HG02938 (cell line): ENCODE results near the gene CXCL11.
"Not testable (repeated sequence)": the region's sequence is repeated elsewhere in the genome, so short reads cannot be mapped to it uniquely, and the experiment has no call there.

Source experiments
- ATAC-seq: cut with Tn5 transposase; IDR thresholded peaks from one replicate; pipeline ENCODE4 v1.9.1; 2021; ENCODE audit warnings: mild to moderate bottlenecking, moderate library complexity; ENCODE audit not compliant: unreplicated experiment

The CXCL11 gene

DNA sequence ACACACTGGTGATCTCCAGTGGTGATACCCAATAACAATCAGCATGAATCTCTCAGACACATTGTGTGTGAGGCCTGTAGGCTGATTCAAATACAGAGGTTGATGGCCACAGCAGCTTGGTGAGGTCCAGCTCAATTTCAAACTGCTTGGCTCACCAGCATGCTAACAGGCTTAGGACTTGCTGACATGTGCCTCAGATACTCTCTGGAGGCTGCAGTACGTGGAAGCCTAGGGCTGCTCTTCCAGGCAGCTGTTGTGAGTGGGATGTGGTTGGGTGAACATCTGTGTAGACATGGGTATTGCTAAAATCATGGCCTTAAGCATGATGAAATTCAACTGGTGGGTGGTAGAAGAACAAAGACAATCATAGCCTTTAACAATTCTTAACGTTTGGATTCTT is 32.8 kb downstream of the CXCL11 start:
- no peak for ATAC-seq

DNA sequence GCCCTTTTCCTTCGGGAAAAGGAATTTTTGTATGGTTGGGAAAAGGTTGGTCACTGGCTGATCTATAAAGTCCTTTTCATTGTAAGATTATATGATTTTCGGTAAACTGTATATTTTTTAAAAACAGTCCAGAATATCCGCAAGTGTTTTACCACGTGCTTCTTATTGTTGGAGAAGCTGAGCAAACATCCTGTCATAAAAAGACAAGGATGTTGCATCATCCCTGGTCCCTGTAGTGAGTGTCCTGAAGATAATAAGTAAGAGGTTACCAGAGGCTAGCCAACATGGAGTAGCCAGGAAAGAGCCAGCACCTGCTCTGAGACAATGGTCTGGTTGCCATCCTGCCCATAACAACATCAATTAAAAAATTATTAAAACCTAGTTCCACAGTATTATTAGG is 33.7 kb downstream of the CXCL11 start:
- no peak for ATAC-seq

GRCh38 chr4:76001700-76002099 is 34.2 kb downstream of the CXCL11 start:
- ATAC-seq = no peak

DNA sequence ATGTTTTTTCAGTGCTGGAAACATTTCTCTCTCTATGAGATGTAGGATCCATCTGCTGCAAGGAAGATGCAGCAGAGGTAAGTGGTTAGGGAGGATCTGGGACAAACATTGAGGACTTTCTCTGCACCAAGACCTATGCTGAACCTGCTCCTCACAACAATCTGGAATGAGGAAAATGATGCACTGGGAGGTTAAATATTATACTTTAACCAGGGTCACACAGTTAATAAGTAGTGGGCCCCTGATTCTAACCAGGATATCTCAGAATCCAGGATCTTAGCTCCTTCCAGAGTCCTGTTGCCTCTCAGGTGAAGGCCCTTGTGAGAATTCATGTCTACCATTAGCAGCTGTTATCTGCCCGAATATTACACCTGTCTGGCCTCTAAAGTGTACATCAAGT is 35.6 kb downstream of the CXCL11 start:
- ATAC-seq = no peak

DNA sequence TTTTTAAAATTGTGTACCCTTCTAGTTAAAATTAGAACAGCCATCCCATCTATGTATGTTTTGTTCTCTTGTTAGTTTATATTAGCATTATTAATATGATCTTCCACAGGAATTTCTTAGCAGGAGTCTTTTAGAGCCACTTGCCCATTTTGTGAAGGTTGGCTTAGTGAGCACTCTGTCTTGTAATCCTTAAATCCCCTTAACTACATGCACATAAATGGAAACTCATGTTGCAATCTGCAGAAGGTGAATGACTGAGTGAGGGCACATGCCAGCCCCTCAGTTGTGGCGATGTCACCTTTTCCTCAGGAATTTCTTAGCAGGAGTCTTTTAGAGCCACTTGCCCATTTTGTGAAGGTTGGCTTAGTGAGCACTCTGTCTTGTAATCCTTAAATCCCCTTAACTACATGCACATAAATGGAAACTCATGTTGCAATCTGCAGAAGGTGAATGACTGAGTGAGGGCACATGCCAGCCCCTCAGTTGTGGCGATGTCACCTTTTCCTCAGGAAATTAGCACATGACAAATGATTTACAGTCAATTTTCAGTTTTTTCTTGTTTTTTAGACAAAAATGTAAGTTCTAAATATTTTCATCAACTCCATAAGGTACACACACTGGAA is 37.2 kb downstream of the CXCL11 start:
- ATAC-seq = not testable (repeated sequence)

GRCh38 chr4:75997946-75998345 is 37.9 kb downstream of the CXCL11 start:
- no peak for ATAC-seq

GRCh38 chr4:75997081-75997480 is 38.8 kb downstream of the CXCL11 start:
- no peak for ATAC-seq

- no peak for ATAC-seq
Measured at GRCh38 chr4:75995727-75996126, 40.1 kb downstream of the CXCL11 start.

GRCh38 chr4:75992462-75992861 is 43.4 kb downstream of the CXCL11 start:
- ATAC-seq = no peak

- ATAC-seq = no peak
Measured at GRCh38 chr4:75989846-75990528, 45.9 kb downstream of the CXCL11 start.

GRCh38 chr4:75985116-75985515 is 50.8 kb downstream of the CXCL11 start:
- ATAC-seq = no peak
